H1 (cell line): Measurements from ENCODE around the gene PSKH1. TPM values are rescaled to one million over a fixed set of nuclear protein-coding genes. Genes with fewer than 3 reads are reported as not detected.

Source experiments
- CTCF ChIA-PET: fragments of 300-600 bp; sonication (Branson Sonifier 250); formaldehyde crosslinking; loops from one replicate; lab custom pipeline; 2021; ENCODE audit not compliant: partially characterized antibody; lab: Charles Lee
- POLR2A ChIA-PET: fragments of 300-600 bp; sonication (Branson Sonifier 250); formaldehyde crosslinking; loops from one replicate; lab custom pipeline; 2021; ENCODE audit warnings: inconsistent platforms; ENCODE audit not compliant: partially characterized antibody; lab: Charles Lee
- DNase-seq, 2 experiments: peaks; one replicate each; pipeline versions ENCODE4 v3.0.0 to v3.0.0-alpha.2; 2010 to 2022; ENCODE audit warnings: low spot score in 2 of 2, low read depth in 1 of 2, mixed read lengths in 1 of 2
- FAIRE-seq: peaks from 2 replicates; lab custom pipeline; 2011; peaks lifted over from hg19 to GRCh38; lab: Jason Lieb, UNC
- H2AFZ ChIP-seq: 2 replicates; pipeline ENCODE4 v1.8.1; 2012; ENCODE audit warnings: low read length, inconsistent platforms
- H2AK5ac ChIP-seq: 2 replicates; pipeline ENCODE4 v1.6.1; 2013; ENCODE audit warnings: low read depth, low read length
- H2BK120ac ChIP-seq: replicated peaks from 2 replicates; pipeline ENCODE3; 2013; ENCODE audit warnings: low read depth, low read length, inconsistent platforms
- H2BK12ac ChIP-seq: 2 replicates; pipeline ENCODE4 v1.6.1; 2013; ENCODE audit warnings: low read depth, low read length
- H2BK15ac ChIP-seq: 2 replicates; pipeline ENCODE4 v1.6.1; 2013; ENCODE audit warnings: low read length
- H2BK20ac ChIP-seq: 2 replicates; pipeline ENCODE4 v1.6.1; 2013; ENCODE audit warnings: low read length
- H2BK5ac ChIP-seq: 2 replicates; pipeline ENCODE4 v1.6.1; 2013; ENCODE audit warnings: low read depth, low read length
- H3K14ac ChIP-seq: 2 replicates; pipeline ENCODE4 v1.6.1; 2013; ENCODE audit warnings: inconsistent platforms; ENCODE audit not compliant: insufficient read length
- H3K18ac ChIP-seq: 2 replicates; pipeline ENCODE4 v1.6.1; 2013; ENCODE audit warnings: low read length; ENCODE audit errors: extremely low read depth
- H3K23ac ChIP-seq: 2 replicates; pipeline ENCODE4 v1.6.1; 2013; ENCODE audit warnings: inconsistent platforms; ENCODE audit not compliant: insufficient read length
- H3K23me2 ChIP-seq: 2 replicates; pipeline ENCODE4 v1.6.1; 2013; ENCODE audit warnings: low read depth, low read length
- H3K27ac ChIP-seq: 2 replicates; pipeline ENCODE4 v1.6.1; 2011; ENCODE audit warnings: low read depth, low read length, inconsistent platforms
- H3K27me3 ChIP-seq, 4 experiments: replicated peaks in 1 of 4; 1 replicate in 1 of 4; 2 replicates in 3 of 4; pipeline versions ENCODE4 v1.6.1 to v1.8.1; 2011 to 2013; ENCODE audit warnings: low read length in 3 of 4, mild to moderate bottlenecking in 3 of 4, inconsistent platforms in 2 of 4, mixed read lengths in 2 of 4, moderate library complexity in 1 of 4; ENCODE audit not compliant: control insufficient read depth in 3 of 4, insufficient read depth in 3 of 4; ENCODE audit errors: extremely low read depth in 1 of 4
- H3K36me3 ChIP-seq, 4 experiments: 2 replicates each; pipeline versions ENCODE4 v1.6.1 to v1.8.1; 2011 to 2013; ENCODE audit warnings: mild to moderate bottlenecking in 4 of 4, low read length in 3 of 4, moderate library complexity in 2 of 4, control low read depth in 1 of 4, inconsistent platforms in 1 of 4; ENCODE audit not compliant: insufficient read depth in 4 of 4, control insufficient read depth in 2 of 4
- H3K4ac ChIP-seq: replicated peaks from 2 replicates; pipeline ENCODE3; 2013; ENCODE audit warnings: low read length, low read depth, mixed read lengths, inconsistent platforms; ENCODE audit not compliant: insufficient read length
- H3K4me1 ChIP-seq, 4 experiments: replicated peaks in 1 of 4; 1 replicate in 1 of 4; 2 replicates in 3 of 4; pipeline versions ENCODE4 v1.6.1 to v1.8.1; 2011 to 2013; ENCODE audit warnings: low read length in 3 of 4, inconsistent platforms in 2 of 4, mixed read lengths in 1 of 4; ENCODE audit not compliant: insufficient read depth in 4 of 4, control insufficient read depth in 3 of 4
- H3K4me2 ChIP-seq, 2 experiments: 2 replicates each; pipeline versions ENCODE4 v1.6.1 to v1.8.1; 2011 to 2013; ENCODE audit warnings: low read depth in 2 of 2, low read length in 2 of 2, control low read depth in 1 of 2, inconsistent platforms in 1 of 2, mild to moderate bottlenecking in 1 of 2; ENCODE audit not compliant: insufficient read depth in 1 of 2
- H3K4me3 ChIP-seq, 4 experiments: fragments of 200-600, 300-600 bp in 1 of 4; sonication (generic), shearing (Covaris generic), sonication (Bioruptor Twin) in 1 of 4; 2 replicates each; pipeline versions ENCODE4 v1.5.1 to v1.8.1; 2011 to 2016; ENCODE audit warnings: low read length in 4 of 4, low read depth in 3 of 4, control low read depth in 2 of 4, inconsistent platforms in 2 of 4, mild to moderate bottlenecking in 2 of 4, mixed read lengths in 1 of 4, moderate library complexity in 1 of 4; ENCODE audit not compliant: insufficient read depth in 2 of 4; ENCODE audit errors: extremely low read depth in 1 of 4
- H3K56ac ChIP-seq: replicated peaks from 2 replicates; pipeline ENCODE3; 2013; ENCODE audit warnings: low read depth, mild to moderate bottlenecking, mixed read lengths, low read length, inconsistent platforms; ENCODE audit not compliant: insufficient read length
- H3K79me1 ChIP-seq: 2 replicates; pipeline ENCODE4 v1.6.1; 2013; ENCODE audit warnings: low read depth, low read length, control low read depth
- H3K79me2 ChIP-seq, 2 experiments: 2 replicates each; pipeline versions ENCODE4 v1.6.1 to v1.8.1; 2012 to 2013; ENCODE audit warnings: low read length in 2 of 2, mild to moderate bottlenecking in 2 of 2, inconsistent platforms in 1 of 2; ENCODE audit not compliant: insufficient read depth in 2 of 2, control insufficient read depth in 1 of 2
- H3K9ac ChIP-seq, 4 experiments: replicated peaks in 1 of 4; 1 replicate in 1 of 4; 2 replicates in 3 of 4; pipeline versions ENCODE4 v1.6.1 to v1.8.1; 2011 to 2013; ENCODE audit warnings: low read depth in 3 of 4, low read length in 3 of 4, control low read depth in 2 of 4, mild to moderate bottlenecking in 2 of 4, moderate library complexity in 2 of 4, inconsistent platforms in 1 of 4; ENCODE audit errors: extremely low read depth in 1 of 4
- H3K9me3 ChIP-seq, 2 experiments: 2 replicates each; pipeline versions ENCODE4 v1.6.1 to v1.8.1; 2012 to 2013; ENCODE audit warnings: mild to moderate bottlenecking in 2 of 2, moderate library complexity in 2 of 2, control low read depth in 1 of 2, inconsistent platforms in 1 of 2, low read depth in 1 of 2, low read length in 1 of 2, mixed read lengths in 1 of 2; ENCODE audit not compliant: insufficient read depth in 2 of 2
- H4K20me1 ChIP-seq, 2 experiments: replicated peaks in 1 of 2; 2 replicates each; pipeline versions ENCODE3 to v1.8.1; 2011 to 2013; ENCODE audit warnings: inconsistent platforms in 2 of 2, low read length in 2 of 2, mild to moderate bottlenecking in 1 of 2; ENCODE audit not compliant: insufficient read depth in 2 of 2, control insufficient read depth in 1 of 2
- H4K5ac ChIP-seq: 2 replicates; pipeline ENCODE4 v1.6.1; 2013; ENCODE audit warnings: low read length, low read depth, mixed read lengths, inconsistent platforms; ENCODE audit not compliant: insufficient read length
- H4K8ac ChIP-seq: 2 replicates; pipeline ENCODE4 v1.8.0; 2013; ENCODE audit warnings: mild to moderate bottlenecking, moderate library complexity, low read length, inconsistent platforms; ENCODE audit not compliant: insufficient read depth; ENCODE audit errors: extremely low read depth
- H4K91ac ChIP-seq: replicated peaks from 2 replicates; pipeline ENCODE3; 2013; ENCODE audit warnings: low read length, mixed read lengths, inconsistent platforms; ENCODE audit not compliant: insufficient read length
- JUND ChIP-seq: IDR thresholded peaks from 2 replicates; pipeline ENCODE4 v1.6.1; 2011; ENCODE audit warnings: mild to moderate bottlenecking, improper control_type of control experiment, low read length
- POLR2AphosphoS5 ChIP-seq: IDR thresholded peaks from 2 replicates; pipeline ENCODE4 v1.6.1; 2011; ENCODE audit warnings: low read depth, low read length
- RAD21 ChIP-seq, 2 experiments: IDR thresholded peaks in 1 of 2; conservative IDR thresholded peaks in 1 of 2; 2 replicates each; pipeline ENCODE4 v1.6.1; 2011; ENCODE audit warnings: low read depth in 2 of 2, low read length in 2 of 2, improper control_type of control experiment in 1 of 2, inconsistent platforms in 1 of 2, mild to moderate bottlenecking in 1 of 2, moderate library complexity in 1 of 2
- SIN3A ChIP-seq, 2 experiments: IDR thresholded peaks in 1 of 2; conservative IDR thresholded peaks in 1 of 2; 2 replicates each; pipeline ENCODE4 v1.6.1; 2011 to 2012; ENCODE audit warnings: low read length in 2 of 2, improper control_type of control experiment in 1 of 2, low read depth in 1 of 2, mild to moderate bottlenecking in 1 of 2
- TBP ChIP-seq: IDR thresholded peaks from 2 replicates; pipeline ENCODE4 v1.6.1; 2011; ENCODE audit warnings: low read depth, low read length, improper control_type of control experiment
- TCF12 ChIP-seq: IDR thresholded peaks from 2 replicates; pipeline ENCODE4 v1.6.1; 2011; ENCODE audit warnings: low read depth, mild to moderate bottlenecking, low read length
- WGBS, 2 experiments: shearing (Covaris generic) in 1 of 2; methylation state at CpG; one replicate each; pipeline versions ENCODE4 v1.1.6 to v1.1.7; 2013 to 2015; ENCODE audit warnings: low lambda C conversion rate in 2 of 2, mixed read lengths in 2 of 2, inconsistent platforms in 1 of 2, low coverage in 1 of 2, missing lambda C conversion rate in 1 of 2; ENCODE audit not compliant: insufficient replicate concordance in 2 of 2, insufficient coverage in 1 of 2, insufficient read length in 1 of 2; ENCODE audit errors: extremely low coverage in 1 of 2, missing lambda C conversion rate in 1 of 2; 5-methylcytosine and 5-hydroxymethylcytosine counted together
- polyA plus RNA-seq, 7 experiments: library from polyadenylated mRNA; depleted of rRNA in 3 of 7; stranded (reverse) in 5 of 7; unstranded in 2 of 7; fragments of >200 nt in 5 of 7; fragments of 200-250 nt in 2 of 7; gene quantifications; 1 replicate in 5 of 7; 2 replicates in 1 of 7; 4 replicates in 1 of 7; pipeline versions ENCODE4 v1.2.1 to v1.2.3, GENCODE V29; 2011 to 2013; ENCODE audit warnings: missing spikeins in 2 of 7, mixed read lengths in 2 of 7
- total RNA-seq: library from RNA; stranded (reverse); fragmentation: NEBNext Ultra II Directional; extraction: Animal tissue kit (Norgen Biotek cat#: 25700); gene quantifications from 2 replicates; pipeline ENCODE4 v1.2.1, GENCODE V29; 2021
- TF ChIP-seq, protein P1 (sequence below), 3 experiments: IDR thresholded peaks; 1 replicate in 2 of 3; 2 replicates in 1 of 3; pipeline versions ENCODE4 v1.5.1 to v1.6.1; 2011; ENCODE audit warnings: low read length in 3 of 3, mild to moderate bottlenecking in 3 of 3, inconsistent platforms in 2 of 3, low read depth in 1 of 3, moderate library complexity in 1 of 3; ENCODE audit not compliant: insufficient read depth in 1 of 3; ENCODE audit errors: control extremely low read depth in 1 of 3
- TF ChIP-seq, protein P2 (sequence below): IDR thresholded peaks from 2 replicates; pipeline ENCODE4 v1.6.1; 2012; ENCODE audit warnings: inconsistent platforms

PSKH1 gene
- total and polyA plus RNA-seq, 2 of the 8 experiments (the other 6 are each of a cell fraction or from before 2014, with no cell fraction given) = 24.8 to 51.0 TPM

DNA sequence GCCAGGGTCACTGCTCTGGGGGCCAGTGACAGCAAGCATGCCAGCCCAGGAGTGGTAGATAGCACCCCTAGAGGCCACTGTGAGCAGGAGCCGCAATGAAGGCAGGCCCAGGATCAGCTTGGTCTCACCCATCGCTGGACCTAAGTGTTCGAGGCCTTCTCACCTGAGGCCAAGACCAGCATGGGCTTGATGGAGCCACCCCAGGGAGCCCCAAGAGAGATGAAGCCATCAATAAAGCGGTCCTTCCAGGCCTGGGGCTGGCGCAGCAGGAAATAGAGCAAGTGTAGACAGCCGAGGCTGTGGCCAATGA is 49.1 kb downstream of the PSKH1 start:
- no peaks in the 10 kb centered on the region for H3K23me2 ChIP-seq
- FAIRE-seq (peak; percentile 72), DNase-seq (peak; percentile 49 to 77)
- 80% methylated on average over 6 of the region's 6 CpGs; no CpG with 5 or more reads in 1 of the 2 experiments for WGBS, 2 experiments
- H2BK15ac ChIP-seq = no peak overlapping the region
- H3K23ac ChIP-seq = no peak overlapping the region
- H3K9ac ChIP-seq = no peak overlapping the region
- no peak overlapping the region for H3K4ac ChIP-seq
- H3K27ac ChIP-seq = no peak overlapping the region
- H3K79me2 ChIP-seq = 0 out of 4 replicates have a peak, but pooled peaks cover 0 to 2% of the 10 kb centered on the region in 2 experiments
- no peak overlapping the region for H3K4me3 ChIP-seq
- peaks cover 13 to 33% of the 10 kb centered on the region in 2 experiments for H4K20me1 ChIP-seq
- H3K18ac ChIP-seq = no peak overlapping the region
- peaks cover 2% of the 10 kb centered on the region; the same call in 1 of the 2 replicates for H3K79me1 ChIP-seq
- H2BK12ac ChIP-seq = no peak overlapping the region
- H4K91ac ChIP-seq = no peak overlapping the region
- no peak overlapping the region for H3K14ac ChIP-seq
- TF ChIP-seq TBP (peak; percentile 22; the same call in 1 of the 2 replicates), SIN3A (conservative IDR thresholded peaks at IDR 0.05 in 1 of 2, IDR thresholded peaks at IDR 0.05 in 1 of 2; ENCODE audit: low read depth in 1 of 2, low read length in 2 of 2) (peak; percentile 73 to 85; a peak in 2 of 4 replicates), RAD21 (IDR thresholded peaks at IDR 0.05 in 1 of 2, conservative IDR thresholded peaks at IDR 0.05 in 1 of 2; ENCODE audit: low read depth in 2 of 2, low read length in 2 of 2) (peak; percentile 71 to 80), POLR2AphosphoS5 (peak; percentile 40; the same call in 1 of the 2 replicates), TCF12 (no peak), JUND (no peak)
- TF ChIP-seq, protein P1, sequence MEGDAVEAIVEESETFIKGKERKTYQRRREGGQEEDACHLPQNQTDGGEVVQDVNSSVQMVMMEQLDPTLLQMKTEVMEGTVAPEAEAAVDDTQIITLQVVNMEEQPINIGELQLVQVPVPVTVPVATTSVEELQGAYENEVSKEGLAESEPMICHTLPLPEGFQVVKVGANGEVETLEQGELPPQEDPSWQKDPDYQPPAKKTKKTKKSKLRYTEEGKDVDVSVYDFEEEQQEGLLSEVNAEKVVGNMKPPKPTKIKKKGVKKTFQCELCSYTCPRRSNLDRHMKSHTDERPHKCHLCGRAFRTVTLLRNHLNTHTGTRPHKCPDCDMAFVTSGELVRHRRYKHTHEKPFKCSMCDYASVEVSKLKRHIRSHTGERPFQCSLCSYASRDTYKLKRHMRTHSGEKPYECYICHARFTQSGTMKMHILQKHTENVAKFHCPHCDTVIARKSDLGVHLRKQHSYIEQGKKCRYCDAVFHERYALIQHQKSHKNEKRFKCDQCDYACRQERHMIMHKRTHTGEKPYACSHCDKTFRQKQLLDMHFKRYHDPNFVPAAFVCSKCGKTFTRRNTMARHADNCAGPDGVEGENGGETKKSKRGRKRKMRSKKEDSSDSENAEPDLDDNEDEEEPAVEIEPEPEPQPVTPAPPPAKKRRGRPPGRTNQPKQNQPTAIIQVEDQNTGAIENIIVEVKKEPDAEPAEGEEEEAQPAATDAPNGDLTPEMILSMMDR (IDR thresholded peaks at IDR 0.05; ENCODE audit: control extremely low read depth in 1 of 3, insufficient read depth in 1 of 3, low read depth in 1 of 3, low read length in 3 of 3) = peak; percentile 84 to 99 (median 96)
- TF ChIP-seq, protein P2, sequence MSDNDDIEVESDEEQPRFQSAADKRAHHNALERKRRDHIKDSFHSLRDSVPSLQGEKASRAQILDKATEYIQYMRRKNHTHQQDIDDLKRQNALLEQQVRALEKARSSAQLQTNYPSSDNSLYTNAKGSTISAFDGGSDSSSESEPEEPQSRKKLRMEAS = peak; percentile 58; the same call in 1 of the 2 replicates
- TF ChIP-seq, all 59 proteins: peak for 6
- Histone ChIP-seq H2BK5ac (no peak overlapping the region), H2BK120ac (no peak overlapping the region), H3K9me3 (no peaks in the 10 kb centered on the region), H4K5ac (no peak overlapping the region), H3K4me2 (no peak overlapping the region), H3K56ac (no peak overlapping the region), H3K36me3 (peaks cover 3 to 25% (median 15%) of the 10 kb centered on the region in 4 experiments; a peak in 6 of 8 replicates), H4K8ac (no peak overlapping the region; the same call in 1 of the 2 replicates), H3K4me1 (peaks cover 0 to 2% (median 0%) of the 10 kb centered on the region in 4 experiments; a peak in 3 of 7 replicates), H2AK5ac (no peak overlapping the region), H2AFZ (no peak overlapping the region), H3K27me3 (no peaks in the 10 kb centered on the region), H2BK20ac (no peak overlapping the region)
- POLR2A ChIA-PET = interaction anchor here (1.0 to 6.8 kb wide), 8 partner anchors 9 to 123 kb away, joined by 3 to 31 read pairs (median 3); partner anchors contain the start of genes CTRL and NRN1L
- CTCF ChIA-PET = interaction anchor here (0.6 to 27.1 kb wide), 37 partner anchors 9 to 343 kb away, joined by 3 to 623 read pairs (median 5); partner anchors contain the start of genes CENPT, CTRL, EDC4 and NRN1L
